Suprapubic skin (tissue), 4 donors: Measurements from ENCODE around the gene ACTBL2. TPM values are rescaled to one million over a fixed set of nuclear protein-coding genes. Genes with fewer than 3 reads are reported as not detected.

Experiments used
- DNase-seq, 2 donors: peaks; one replicate each; pipeline ENCODE4 v3.0.0-alpha.2; 2019; ENCODE audit warnings: low spot score in 2 of 2
- H3K27ac ChIP-seq: fragments of 200-600 bp; sonication (generic); one replicate; pipeline ENCODE4 v1.5.1; 2019
- H3K27me3 ChIP-seq: fragments of 200-600 bp; sonication (generic); one replicate; pipeline ENCODE4 v1.5.1; 2019
- H3K36me3 ChIP-seq: fragments of 200-600 bp; sonication (generic); one replicate; pipeline ENCODE4 v1.5.1; 2019
- H3K4me1 ChIP-seq: fragments of 200-600 bp; sonication (generic); one replicate; pipeline ENCODE4 v1.5.1; 2019
- H3K4me3 ChIP-seq: fragments of 200-600 bp; sonication (generic); one replicate; pipeline ENCODE4 v1.5.1; 2019; ENCODE audit warnings: mild to moderate bottlenecking
- H3K9me3 ChIP-seq: fragments of 200-600 bp; sonication (generic); one replicate; pipeline ENCODE4 v1.5.1; 2019
- CTCF ChIP-seq, 2 donors: fragments of 200-600 bp in 1 of 2; fragments of 450-650 bp in 1 of 2; sonication (generic) in 1 of 2; IDR thresholded peaks; one replicate each; pipeline ENCODE4 v1.5.1; 2016 to 2019; ENCODE audit warnings: antibody characterized with exemption in 2 of 2, mild to moderate bottlenecking in 1 of 2, moderate library complexity in 1 of 2
- EP300 ChIP-seq: sonication (generic); formaldehyde crosslinking; IDR thresholded peaks from one replicate; pipeline ENCODE4 v1.6.1; 2017; ENCODE audit warnings: antibody characterized with exemption
- POLR2A ChIP-seq, 2 donors: fragments of 450-650 bp; IDR thresholded peaks; one replicate each; pipeline ENCODE4 v1.6.1; 2017; ENCODE audit warnings: antibody characterized with exemption in 2 of 2, mild to moderate bottlenecking in 2 of 2, moderate library complexity in 2 of 2
- POLR2AphosphoS5 ChIP-seq, 3 donors: sonication (generic); formaldehyde crosslinking; IDR thresholded peaks; one replicate each; pipeline ENCODE4 v1.6.1; 2017; ENCODE audit warnings: antibody characterized with exemption in 3 of 3
- WGBS: methylation state at CpG from one replicate; pipeline ENCODE4 v1.1.5; 2018; 5-methylcytosine and 5-hydroxymethylcytosine counted together
- total RNA-seq, 4 donors: library from RNA; depleted of rRNA; stranded (reverse); fragments of >200 nt; gene quantifications; one replicate each; pipeline ENCODE4 v1.1.0, GENCODE V29; 2016

Gene ACTBL2
- total RNA-seq, 4 donors from 2014 or later, result 1.0 to 4.8 (median 1.6) TPM; not detected in 1

- H3K4me1 ChIP-seq, result peaks cover 14% of the 10 kb centered on the region
- no peaks in the 10 kb centered on the region for H3K36me3 ChIP-seq
- H3K27ac ChIP-seq, result no peak overlapping the region
- H3K27me3 ChIP-seq, result no peaks in the 10 kb centered on the region
- TF ChIP-seq POLR2A (IDR thresholded peaks at IDR 0.05) (no peak), CTCF (IDR thresholded peaks at IDR 0.05) (no peak), EP300 (no peak), POLR2AphosphoS5 (IDR thresholded peaks at IDR 0.05) (no peak)
- H3K4me3 ChIP-seq, result no peak overlapping the region
- no peak for DNase-seq
- no peaks in the 10 kb centered on the region for H3K9me3 ChIP-seq
- 67% methylated on average over 8 of the region's 8 CpGs for WGBS
These were observed 44.4 kb downstream of the ACTBL2 start for GRCh38 chr5:57437976-57438805.

GRCh38 chr5:57436586-57436985 lies 46.0 kb downstream of the ACTBL2 start:
- no peak for DNase-seq
- Histone ChIP-seq H3K4me1 (peaks cover 1% of the 10 kb centered on the region), H3K27me3 (no peaks in the 10 kb centered on the region), H3K27ac (no peak overlapping the region), H3K4me3 (no peak overlapping the region), H3K36me3 (no peaks in the 10 kb centered on the region), H3K9me3 (no peaks in the 10 kb centered on the region)
- no peak for TF ChIP-seq CTCF (IDR thresholded peaks at IDR 0.05)
- WGBS, result 82% methylated on average over 1 of the region's 1 CpG

GRCh38 chr5:57435701-57436134 lies 46.9 kb downstream of the ACTBL2 start:
- H3K27ac ChIP-seq, result no peak overlapping the region

GRCh38 chr5:57434683-57435082 lies 47.9 kb downstream of the ACTBL2 start:
- Histone ChIP-seq H3K9me3 (no peaks in the 10 kb centered on the region), H3K4me1 (no peaks in the 10 kb centered on the region), H3K36me3 (no peaks in the 10 kb centered on the region), H3K4me3 (no peak overlapping the region), H3K27me3 (no peaks in the 10 kb centered on the region), H3K27ac (no peak overlapping the region)
- 74% methylated on average over 3 of the region's 3 CpGs for WGBS
- no peak for DNase-seq
- TF ChIP-seq CTCF (IDR thresholded peaks at IDR 0.05) (no peak), POLR2A (IDR thresholded peaks at IDR 0.05) (no peak), EP300 (no peak), POLR2AphosphoS5 (IDR thresholded peaks at IDR 0.05) (no peak)

More at GRCh38 chr5:57435701-57436134, 46.9 kb downstream of the ACTBL2 start:
- no peaks in the 10 kb centered on the region for H3K36me3 ChIP-seq
- H3K4me1 ChIP-seq, result no peaks in the 10 kb centered on the region
- 62% methylated on average over 2 of the region's 2 CpGs for WGBS
- no peaks in the 10 kb centered on the region for H3K27me3 ChIP-seq
- TF ChIP-seq POLR2A (IDR thresholded peaks at IDR 0.05), result no peak
- no peak for TF ChIP-seq POLR2AphosphoS5 (IDR thresholded peaks at IDR 0.05)
- TF ChIP-seq EP300, result no peak
- TF ChIP-seq CTCF (IDR thresholded peaks at IDR 0.05), result no peak
- no peaks in the 10 kb centered on the region for H3K9me3 ChIP-seq
- DNase-seq, result no peak
- no peak overlapping the region for H3K4me3 ChIP-seq

- no peak for DNase-seq
- 69% methylated on average over 2 of the region's 2 CpGs for WGBS
- Histone ChIP-seq H3K4me3 (no peak overlapping the region), H3K4me1 (no peaks in the 10 kb centered on the region), H3K27me3 (no peaks in the 10 kb centered on the region), H3K9me3 (no peaks in the 10 kb centered on the region), H3K36me3 (no peaks in the 10 kb centered on the region), H3K27ac (no peak overlapping the region)
- TF ChIP-seq CTCF (IDR thresholded peaks at IDR 0.05) (no peak), POLR2AphosphoS5 (IDR thresholded peaks at IDR 0.05) (no peak), EP300 (no peak), POLR2A (IDR thresholded peaks at IDR 0.05) (no peak)
These were observed 48.4 kb downstream of the ACTBL2 start for GRCh38 chr5:57434227-57434640.
